Spleen (tissue), 7 donors: Measurements from ENCODE around the gene INTS4.
"Not testable (repeated sequence)": the region's sequence is repeated elsewhere in the genome, so short reads cannot be mapped to it uniquely, and the experiment has no call there.

Source experiments
- CTCF ChIP-seq, 11 experiments: fragments of 200-600 bp in 7 of 11; fragments of 450-650 bp in 4 of 11; sonication (generic) in 4 of 11; IDR thresholded peaks in 8 of 11; conservative IDR thresholded peaks in 3 of 11; 1 replicate in 7 of 11; 2 replicates in 4 of 11; pipeline versions ENCODE4 v1.4.0 to v1.8.0; 2016 to 2021; ENCODE audit warnings: antibody characterized with exemption in 11 of 11, inconsistent platforms in 4 of 11, mild to moderate bottlenecking in 1 of 11
- POLR2AphosphoS5 ChIP-seq, 3 donors: sonication (generic); formaldehyde crosslinking; IDR thresholded peaks; one replicate each; pipeline ENCODE4 v1.5.1; 2017; ENCODE audit warnings: antibody characterized with exemption in 3 of 3
- donor health status: DM: no; HTN: no; CAD: no; lungs with moderate emphysema.
- donor health status: DM: no; HTN: no; CAD: no.
- donor health status: DM: no; HTN: no; CAD: no.

GRCh38 chr11:77843700-77844099 is 150.8 kb downstream of the INTS4 start:
- TF ChIP-seq POLR2AphosphoS5 (IDR thresholded peaks at IDR 0.05); CTCF (IDR thresholded peaks at IDR 0.05 in 8 of 11, conservative IDR thresholded peaks at IDR 0.05 in 3 of 11): not testable (repeated sequence)
